H1 (cell line): Measurements from ENCODE around the gene GANAB. TPM values are rescaled to one million over a fixed set of nuclear protein-coding genes. Genes with fewer than 3 reads are reported as not detected.

Experiments
- CTCF ChIA-PET: fragments of 300-600 bp; sonication (Branson Sonifier 250); formaldehyde crosslinking; loops from one replicate; lab custom pipeline; 2021; ENCODE audit not compliant: partially characterized antibody; lab: Charles Lee
- POLR2A ChIA-PET: fragments of 300-600 bp; sonication (Branson Sonifier 250); formaldehyde crosslinking; loops from one replicate; lab custom pipeline; 2021; ENCODE audit warnings: inconsistent platforms; ENCODE audit not compliant: partially characterized antibody; lab: Charles Lee
- DNase-seq, 2 experiments: peaks; one replicate each; pipeline versions ENCODE4 v3.0.0 to v3.0.0-alpha.2; 2010 to 2022; ENCODE audit warnings: low spot score in 2 of 2, low read depth in 1 of 2, mixed read lengths in 1 of 2
- FAIRE-seq: peaks from 2 replicates; lab custom pipeline; 2011; peaks lifted over from hg19 to GRCh38; lab: Jason Lieb, UNC
- H2AFZ ChIP-seq: 2 replicates; pipeline ENCODE4 v1.8.1; 2012; ENCODE audit warnings: low read length, inconsistent platforms
- H2AK5ac ChIP-seq: 2 replicates; pipeline ENCODE4 v1.6.1; 2013; ENCODE audit warnings: low read depth, low read length
- H2BK120ac ChIP-seq: replicated peaks from 2 replicates; pipeline ENCODE3; 2013; ENCODE audit warnings: low read depth, low read length, inconsistent platforms
- H2BK12ac ChIP-seq: 2 replicates; pipeline ENCODE4 v1.6.1; 2013; ENCODE audit warnings: low read depth, low read length
- H2BK15ac ChIP-seq: 2 replicates; pipeline ENCODE4 v1.6.1; 2013; ENCODE audit warnings: low read length
- H2BK20ac ChIP-seq: 2 replicates; pipeline ENCODE4 v1.6.1; 2013; ENCODE audit warnings: low read length
- H2BK5ac ChIP-seq: 2 replicates; pipeline ENCODE4 v1.6.1; 2013; ENCODE audit warnings: low read depth, low read length
- H3K14ac ChIP-seq: 2 replicates; pipeline ENCODE4 v1.6.1; 2013; ENCODE audit warnings: inconsistent platforms; ENCODE audit not compliant: insufficient read length
- H3K18ac ChIP-seq: 2 replicates; pipeline ENCODE4 v1.6.1; 2013; ENCODE audit warnings: low read length; ENCODE audit errors: extremely low read depth
- H3K23ac ChIP-seq: 2 replicates; pipeline ENCODE4 v1.6.1; 2013; ENCODE audit warnings: inconsistent platforms; ENCODE audit not compliant: insufficient read length
- H3K23me2 ChIP-seq: 2 replicates; pipeline ENCODE4 v1.6.1; 2013; ENCODE audit warnings: low read depth, low read length
- H3K27ac ChIP-seq: 2 replicates; pipeline ENCODE4 v1.6.1; 2011; ENCODE audit warnings: low read depth, low read length, inconsistent platforms
- H3K27me3 ChIP-seq, 4 experiments: replicated peaks in 1 of 4; 1 replicate in 1 of 4; 2 replicates in 3 of 4; pipeline versions ENCODE4 v1.6.1 to v1.8.1; 2011 to 2013; ENCODE audit warnings: low read length in 3 of 4, mild to moderate bottlenecking in 3 of 4, inconsistent platforms in 2 of 4, mixed read lengths in 2 of 4, moderate library complexity in 1 of 4; ENCODE audit not compliant: control insufficient read depth in 3 of 4, insufficient read depth in 3 of 4; ENCODE audit errors: extremely low read depth in 1 of 4
- H3K36me3 ChIP-seq, 4 experiments: 2 replicates each; pipeline versions ENCODE4 v1.6.1 to v1.8.1; 2011 to 2013; ENCODE audit warnings: mild to moderate bottlenecking in 4 of 4, low read length in 3 of 4, moderate library complexity in 2 of 4, control low read depth in 1 of 4, inconsistent platforms in 1 of 4; ENCODE audit not compliant: insufficient read depth in 4 of 4, control insufficient read depth in 2 of 4
- H3K4ac ChIP-seq: replicated peaks from 2 replicates; pipeline ENCODE3; 2013; ENCODE audit warnings: low read length, low read depth, mixed read lengths, inconsistent platforms; ENCODE audit not compliant: insufficient read length
- H3K4me1 ChIP-seq, 4 experiments: replicated peaks in 1 of 4; 1 replicate in 1 of 4; 2 replicates in 3 of 4; pipeline versions ENCODE4 v1.6.1 to v1.8.1; 2011 to 2013; ENCODE audit warnings: low read length in 3 of 4, inconsistent platforms in 2 of 4, mixed read lengths in 1 of 4; ENCODE audit not compliant: insufficient read depth in 4 of 4, control insufficient read depth in 3 of 4
- H3K4me2 ChIP-seq, 2 experiments: 2 replicates each; pipeline versions ENCODE4 v1.6.1 to v1.8.1; 2011 to 2013; ENCODE audit warnings: low read depth in 2 of 2, low read length in 2 of 2, control low read depth in 1 of 2, inconsistent platforms in 1 of 2, mild to moderate bottlenecking in 1 of 2; ENCODE audit not compliant: insufficient read depth in 1 of 2
- H3K4me3 ChIP-seq, 4 experiments: fragments of 200-600, 300-600 bp in 1 of 4; sonication (generic), shearing (Covaris generic), sonication (Bioruptor Twin) in 1 of 4; 2 replicates each; pipeline versions ENCODE4 v1.5.1 to v1.8.1; 2011 to 2016; ENCODE audit warnings: low read length in 4 of 4, low read depth in 3 of 4, control low read depth in 2 of 4, inconsistent platforms in 2 of 4, mild to moderate bottlenecking in 2 of 4, mixed read lengths in 1 of 4, moderate library complexity in 1 of 4; ENCODE audit not compliant: insufficient read depth in 2 of 4; ENCODE audit errors: extremely low read depth in 1 of 4
- H3K56ac ChIP-seq: replicated peaks from 2 replicates; pipeline ENCODE3; 2013; ENCODE audit warnings: low read depth, mild to moderate bottlenecking, mixed read lengths, low read length, inconsistent platforms; ENCODE audit not compliant: insufficient read length
- H3K79me1 ChIP-seq: 2 replicates; pipeline ENCODE4 v1.6.1; 2013; ENCODE audit warnings: low read depth, low read length, control low read depth
- H3K79me2 ChIP-seq, 2 experiments: 2 replicates each; pipeline versions ENCODE4 v1.6.1 to v1.8.1; 2012 to 2013; ENCODE audit warnings: low read length in 2 of 2, mild to moderate bottlenecking in 2 of 2, inconsistent platforms in 1 of 2; ENCODE audit not compliant: insufficient read depth in 2 of 2, control insufficient read depth in 1 of 2
- H3K9ac ChIP-seq, 4 experiments: replicated peaks in 1 of 4; 1 replicate in 1 of 4; 2 replicates in 3 of 4; pipeline versions ENCODE4 v1.6.1 to v1.8.1; 2011 to 2013; ENCODE audit warnings: low read depth in 3 of 4, low read length in 3 of 4, control low read depth in 2 of 4, mild to moderate bottlenecking in 2 of 4, moderate library complexity in 2 of 4, inconsistent platforms in 1 of 4; ENCODE audit errors: extremely low read depth in 1 of 4
- H3K9me3 ChIP-seq, 2 experiments: 2 replicates each; pipeline versions ENCODE4 v1.6.1 to v1.8.1; 2012 to 2013; ENCODE audit warnings: mild to moderate bottlenecking in 2 of 2, moderate library complexity in 2 of 2, control low read depth in 1 of 2, inconsistent platforms in 1 of 2, low read depth in 1 of 2, low read length in 1 of 2, mixed read lengths in 1 of 2; ENCODE audit not compliant: insufficient read depth in 2 of 2
- H4K20me1 ChIP-seq, 2 experiments: replicated peaks in 1 of 2; 2 replicates each; pipeline versions ENCODE3 to v1.8.1; 2011 to 2013; ENCODE audit warnings: inconsistent platforms in 2 of 2, low read length in 2 of 2, mild to moderate bottlenecking in 1 of 2; ENCODE audit not compliant: insufficient read depth in 2 of 2, control insufficient read depth in 1 of 2
- H4K5ac ChIP-seq: 2 replicates; pipeline ENCODE4 v1.6.1; 2013; ENCODE audit warnings: low read length, low read depth, mixed read lengths, inconsistent platforms; ENCODE audit not compliant: insufficient read length
- H4K8ac ChIP-seq: 2 replicates; pipeline ENCODE4 v1.8.0; 2013; ENCODE audit warnings: mild to moderate bottlenecking, moderate library complexity, low read length, inconsistent platforms; ENCODE audit not compliant: insufficient read depth; ENCODE audit errors: extremely low read depth
- H4K91ac ChIP-seq: replicated peaks from 2 replicates; pipeline ENCODE3; 2013; ENCODE audit warnings: low read length, mixed read lengths, inconsistent platforms; ENCODE audit not compliant: insufficient read length
- BACH1 ChIP-seq: IDR thresholded peaks from 2 replicates; pipeline ENCODE4 v1.6.1; 2012; ENCODE audit warnings: low read length, improper control_type of control experiment
- BCL11A ChIP-seq, 2 experiments: IDR thresholded peaks; one replicate each; pipeline ENCODE4 v1.6.1; 2011; ENCODE audit warnings: low read depth in 2 of 2, low read length in 2 of 2, mild to moderate bottlenecking in 2 of 2
- CREB1 ChIP-seq: IDR thresholded peaks from 2 replicates; pipeline ENCODE4 v1.6.1; 2012; ENCODE audit warnings: inconsistent platforms
- CTCF ChIP-seq, 3 experiments: IDR thresholded peaks; 1 replicate in 2 of 3; 2 replicates in 1 of 3; pipeline versions ENCODE4 v1.5.1 to v1.6.1; 2011; ENCODE audit warnings: low read length in 3 of 3, mild to moderate bottlenecking in 3 of 3, inconsistent platforms in 2 of 3, low read depth in 1 of 3, moderate library complexity in 1 of 3; ENCODE audit not compliant: insufficient read depth in 1 of 3; ENCODE audit errors: control extremely low read depth in 1 of 3
- JUN ChIP-seq: IDR thresholded peaks from 2 replicates; pipeline ENCODE4 v1.6.1; 2011; ENCODE audit warnings: low read depth, mild to moderate bottlenecking, improper control_type of control experiment, low read length
- NANOG ChIP-seq: IDR thresholded peaks from 2 replicates; pipeline ENCODE4 v1.6.1; 2011; ENCODE audit warnings: low read length, low read depth, mild to moderate bottlenecking, inconsistent platforms; ENCODE audit not compliant: insufficient read depth, poor library complexity, severe bottlenecking
- POU5F1 ChIP-seq: IDR thresholded peaks from 2 replicates; pipeline ENCODE4 v1.6.1; 2011; ENCODE audit warnings: low read depth, mild to moderate bottlenecking, low read length, moderate library complexity
- SP1 ChIP-seq: IDR thresholded peaks from 2 replicates; pipeline ENCODE4 v1.6.1; 2011; ENCODE audit warnings: low read depth, low read length
- SUZ12 ChIP-seq: fragments of 200-600 bp; sonication (generic); IDR thresholded peaks from 2 replicates; pipeline ENCODE4 v1.6.1; 2012; ENCODE audit warnings: mild to moderate bottlenecking, inconsistent platforms, low read length, moderate library complexity, mixed read lengths
- TEAD4 ChIP-seq: IDR thresholded peaks from 2 replicates; pipeline ENCODE4 v1.6.1; 2012; ENCODE audit warnings: low read depth, low read length, inconsistent platforms, mixed read lengths
- YY1 ChIP-seq: IDR thresholded peaks from 2 replicates; pipeline ENCODE4 v1.6.1; 2011; ENCODE audit warnings: low read depth, mild to moderate bottlenecking, low read length
- WGBS, 2 experiments: shearing (Covaris generic) in 1 of 2; methylation state at CpG; one replicate each; pipeline versions ENCODE4 v1.1.6 to v1.1.7; 2013 to 2015; ENCODE audit warnings: low lambda C conversion rate in 2 of 2, mixed read lengths in 2 of 2, inconsistent platforms in 1 of 2, low coverage in 1 of 2, missing lambda C conversion rate in 1 of 2; ENCODE audit not compliant: insufficient replicate concordance in 2 of 2, insufficient coverage in 1 of 2, insufficient read length in 1 of 2; ENCODE audit errors: extremely low coverage in 1 of 2, missing lambda C conversion rate in 1 of 2; 5-methylcytosine and 5-hydroxymethylcytosine counted together
- polyA plus RNA-seq, 7 experiments: library from polyadenylated mRNA; depleted of rRNA in 3 of 7; stranded (reverse) in 5 of 7; unstranded in 2 of 7; fragments of >200 nt in 5 of 7; fragments of 200-250 nt in 2 of 7; gene quantifications; 1 replicate in 5 of 7; 2 replicates in 1 of 7; 4 replicates in 1 of 7; pipeline versions ENCODE4 v1.2.1 to v1.2.3, GENCODE V29; 2011 to 2013; ENCODE audit warnings: missing spikeins in 2 of 7, mixed read lengths in 2 of 7
- total RNA-seq: library from RNA; stranded (reverse); fragmentation: NEBNext Ultra II Directional; extraction: Animal tissue kit (Norgen Biotek cat#: 25700); gene quantifications from 2 replicates; pipeline ENCODE4 v1.2.1, GENCODE V29; 2021

Gene GANAB
- total and polyA plus RNA-seq, 2 of the 8 experiments (the other 6 are each of a cell fraction or from before 2014, with no cell fraction given), result 289 to 330 TPM

GRCh38 chr11:62656796-62657429, 10.5 kb upstream of the GANAB start:
- FAIRE-seq (no peak), DNase-seq (no peak)
- Histone ChIP-seq H3K18ac (no peak overlapping the region), H4K5ac (no peak overlapping the region), H3K9ac (no peak overlapping the region), H3K4me2 (no peak overlapping the region), H2BK120ac (no peak overlapping the region), H3K27ac (no peak overlapping the region), H3K79me1 (no peaks in the 10 kb centered on the region), H2BK5ac (no peak overlapping the region), H3K79me2 (peaks cover 3 to 11% of the 10 kb centered on the region in 2 experiments), H2AFZ (no peak overlapping the region), H3K4me3 (no peak overlapping the region), H3K4ac (no peak overlapping the region), H2BK20ac (no peak overlapping the region), H3K27me3 (no peaks in the 10 kb centered on the region), H4K91ac (no peak overlapping the region), H4K8ac (no peak overlapping the region), H3K9me3 (no peaks in the 10 kb centered on the region), H3K56ac (no peak overlapping the region), H3K36me3 (peaks cover 0 to 5% (median 2%) of the 10 kb centered on the region in 4 experiments; a peak in 2 of 8 replicates), H3K23ac (no peak overlapping the region), H3K14ac (no peak overlapping the region), H2BK12ac (no peak overlapping the region), H3K23me2 (peaks cover 3% of the 10 kb centered on the region), H4K20me1 (peaks cover 0 to 4% of the 10 kb centered on the region in 2 experiments), H2AK5ac (no peak overlapping the region), H2BK15ac (no peak overlapping the region), H3K4me1 (no peaks in the 10 kb centered on the region)
- 90% methylated on average over 5 of the region's 5 CpGs; no CpG with 5 or more reads in 1 of the 2 experiments for WGBS, 2 experiments
- POLR2A ChIA-PET, result interaction anchor here (0.9 to 50.4 kb wide), 10 partner anchors 10 to 217 kb away, joined by 3 to 2041 read pairs (median 3); partner anchors contain the start of genes BSCL2, C11orf98, CSKMT and GANAB
- CTCF ChIA-PET, result interaction anchor here (1.1 to 2.0 kb wide), 2 partner anchors 24 to 232 kb away, joined by 4 read pairs; no protein-coding TSS in a partner anchor
- TF ChIP-seq BCL11A (IDR thresholded peaks at IDR 0.05; ENCODE audit: low read depth in 2 of 2, low read length in 2 of 2), result no peak
- no peak for TF ChIP-seq SP1
- TF ChIP-seq TEAD4, result no peak
- TF ChIP-seq POU5F1, result no peak
- TF ChIP-seq CREB1, result no peak
- no peak for TF ChIP-seq SUZ12
- no peak for TF ChIP-seq CTCF (IDR thresholded peaks at IDR 0.05; ENCODE audit: control extremely low read depth in 1 of 3, insufficient read depth in 1 of 3, low read depth in 1 of 3, low read length in 3 of 3)
- TF ChIP-seq BACH1, result no peak
- no peak for TF ChIP-seq NANOG
- no peak for TF ChIP-seq YY1
- TF ChIP-seq JUN, result no peak
